Activated CD4-positive, alpha-beta memory T cell treated with anti-CD3 and anti-CD28 coated beads for 36 hours (primary cell): Measurements from ENCODE around the gene GIT2. TPM values are rescaled to one million over a fixed set of nuclear protein-coding genes. Genes with fewer than 3 reads are reported as not detected.
"Not testable (repeated sequence)": the region's sequence is repeated elsewhere in the genome, so short reads cannot be mapped to it uniquely, and the experiment has no call there.

Experiments used
- CTCF ChIA-PET: fragments of 350-600 bp; sonication (Branson Sonifier 250); formaldehyde crosslinking; loops from one replicate; lab custom pipeline; 2021; ENCODE audit warnings: antibody characterized with exemption, inconsistent platforms; lab: Charles Lee
- POLR2A ChIA-PET: fragments of 350-600 bp; sonication (Branson Sonifier 250); formaldehyde crosslinking; loops from one replicate; lab custom pipeline; 2021; ENCODE audit warnings: antibody characterized with exemption; lab: Charles Lee
- DNase-seq: peaks from one replicate; pipeline ENCODE4 v3.0.0-alpha.2; 2020
- H3K27ac Mint-ChIP-seq: one replicate; pipeline ENCODE4 v1.8.0; 2021; ENCODE audit warnings: mixed read lengths
- H3K27me3 Mint-ChIP-seq: one replicate; pipeline ENCODE4 v1.8.0; 2021; ENCODE audit warnings: mixed read lengths
- H3K36me3 Mint-ChIP-seq: one replicate; pipeline ENCODE4 v1.8.0; 2021; ENCODE audit warnings: mixed read lengths
- H3K4me1 Mint-ChIP-seq: one replicate; pipeline ENCODE4 v1.8.0; 2021; ENCODE audit warnings: low read depth, mixed read lengths
- H3K4me3 Mint-ChIP-seq: one replicate; pipeline ENCODE4 v1.8.0; 2021; ENCODE audit warnings: mild to moderate bottlenecking, mixed read lengths
- H3K9me3 Mint-ChIP-seq: one replicate; pipeline ENCODE4 v1.8.0; 2021; ENCODE audit warnings: mixed read lengths
- intact Hi-C: fragments of 100-400 bp; cut with micrococcal nuclease; formaldehyde crosslinking; loops from one replicate; pipeline ENCODE4 v1.15.1; 2023
- total RNA-seq, 2 experiments: library from RNA; stranded (reverse); gene quantifications; one replicate each; pipeline ENCODE4 v1.2.3, GENCODE V29; 2021

The GIT2 gene
- total RNA-seq, 2 experiments from 2014 or later: 52.1 to 56.7 TPM

GRCh38 chr12:109915171-109916040 is 80.8 kb downstream of the GIT2 start:
- H3K27ac Mint-ChIP-seq: no peak overlapping the region
- POLR2A ChIA-PET: no interaction called here
- no peak overlapping the region for H3K4me3 Mint-ChIP-seq

GRCh38 chr12:109914461-109914860 is 81.7 kb downstream of the GIT2 start:
- ChIA-PET CTCF (no interaction called here), POLR2A (no interaction called here)
- H3K36me3 Mint-ChIP-seq: peaks cover 25% of the 10 kb centered on the region
- intact Hi-C loops: no loop called here
- no peak overlapping the region for H3K27ac Mint-ChIP-seq
- H3K9me3 Mint-ChIP-seq: no peaks in the 10 kb centered on the region
- H3K4me1 Mint-ChIP-seq: no peaks in the 10 kb centered on the region
- no peaks in the 10 kb centered on the region for H3K27me3 Mint-ChIP-seq
- no peak for DNase-seq
- H3K4me3 Mint-ChIP-seq: no peak overlapping the region

More at GRCh38 chr12:109915171-109916040, 80.8 kb downstream of the GIT2 start:
- intact Hi-C loops: no loop called here
- Mint-ChIP-seq H3K36me3 (peaks cover 25% of the 10 kb centered on the region), H3K4me1 (no peaks in the 10 kb centered on the region), H3K27me3 (no peaks in the 10 kb centered on the region), H3K9me3 (no peaks in the 10 kb centered on the region)
- no peak for DNase-seq
- CTCF ChIA-PET: no interaction called here

- DNase-seq: no peak
- Mint-ChIP-seq H3K4me1 (no peaks in the 10 kb centered on the region), H3K27ac (no peak overlapping the region), H3K36me3 (peaks cover 26% of the 10 kb centered on the region), H3K4me3 (no peak overlapping the region), H3K9me3 (no peaks in the 10 kb centered on the region), H3K27me3 (no peaks in the 10 kb centered on the region)
- ChIA-PET CTCF (interaction anchor here (1.4 kb wide), 1 partner anchor 68 kb away, joined by 4 read pairs; no protein-coding TSS in a partner anchor), POLR2A (no interaction called here)
- intact Hi-C loops: no loop called here
Measured at GRCh38 chr12:109912855-109913321, 83.3 kb downstream of the GIT2 start.

DNA sequence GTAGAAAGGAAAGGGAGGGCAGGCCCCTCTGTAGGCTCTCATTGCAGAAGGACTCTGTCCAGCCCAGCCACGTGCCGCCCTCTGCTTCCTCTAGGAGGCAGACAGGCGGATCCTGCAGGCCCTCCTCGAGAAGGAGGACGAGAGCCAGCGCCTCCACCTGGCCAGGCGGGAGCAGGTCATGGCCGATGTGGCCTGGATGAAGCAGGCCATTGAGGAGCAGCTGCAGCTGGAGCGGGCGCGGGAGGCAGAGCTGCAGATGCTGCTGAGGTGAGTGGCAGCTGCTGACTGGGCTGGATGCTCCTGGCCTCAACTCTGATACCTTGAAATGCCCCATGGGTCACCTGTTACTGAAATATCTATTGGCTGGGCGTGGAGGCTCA is 85.2 kb downstream of the GIT2 start:
- POLR2A ChIA-PET: interaction anchor here (0.6 kb wide), 1 partner anchor 936 kb away, joined by 3 read pairs; the partner anchor contains the start of gene CCDC63
- CTCF ChIA-PET: interaction anchor here (1.4 kb wide), 1 partner anchor 58 kb away, joined by 7 read pairs; no protein-coding TSS in a partner anchor
- peaks cover 36% of the 10 kb centered on the region for H3K36me3 Mint-ChIP-seq
- no peak overlapping the region for H3K4me3 Mint-ChIP-seq
- DNase-seq: peak; percentile 44
- H3K4me1 Mint-ChIP-seq: no peaks in the 10 kb centered on the region
- no peak overlapping the region for H3K27ac Mint-ChIP-seq
- no peaks in the 10 kb centered on the region for H3K27me3 Mint-ChIP-seq
- intact Hi-C loops: no loop called here
- no peaks in the 10 kb centered on the region for H3K9me3 Mint-ChIP-seq

DNA sequence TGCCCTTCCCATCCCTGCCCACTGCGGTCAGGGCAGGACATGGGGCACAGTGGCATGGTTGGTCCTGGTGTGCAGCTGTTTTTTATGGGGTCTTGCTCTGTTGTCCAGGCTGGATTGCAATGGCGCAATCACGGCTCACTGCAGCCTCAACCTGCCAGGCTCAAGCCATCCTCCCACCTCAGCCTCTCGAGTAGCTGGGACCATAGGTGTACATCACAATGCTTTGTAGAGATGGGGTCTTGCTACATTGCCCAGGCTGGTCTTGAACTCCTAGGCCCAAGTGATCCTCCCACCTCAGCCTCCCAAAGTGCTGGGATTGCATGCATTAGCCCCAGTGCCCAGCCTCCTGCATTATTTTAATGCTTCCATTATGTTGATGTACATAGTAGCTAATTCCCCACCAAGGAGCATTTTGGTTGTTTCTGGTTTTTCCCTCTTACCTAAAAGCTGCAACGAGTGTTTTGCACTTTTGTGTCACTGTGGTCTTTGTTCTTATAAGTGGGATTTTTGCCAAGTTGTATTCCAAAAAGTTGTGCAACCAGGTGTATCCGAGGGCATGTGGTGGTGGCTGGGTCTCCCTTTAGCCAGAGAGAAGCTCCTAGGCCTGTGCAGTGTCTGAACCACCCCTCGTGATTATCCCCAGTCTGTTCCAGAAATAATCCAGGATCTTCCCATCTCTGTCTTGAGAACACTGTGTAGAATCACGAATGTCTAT is 85.8 kb downstream of the GIT2 start:
- no peaks in the 10 kb centered on the region for H3K27me3 Mint-ChIP-seq
- no peak overlapping the region for H3K27ac Mint-ChIP-seq
- no peak for DNase-seq
- H3K9me3 Mint-ChIP-seq: no peaks in the 10 kb centered on the region
- no peak overlapping the region for H3K4me3 Mint-ChIP-seq
- H3K36me3 Mint-ChIP-seq: peaks cover 37% of the 10 kb centered on the region
- ChIA-PET POLR2A (interaction anchor here (0.6 kb wide), 1 partner anchor 936 kb away, joined by 3 read pairs; the partner anchor contains the start of gene CCDC63), CTCF (interaction anchor here (1.0 to 1.4 kb wide), 3 partner anchors 13 to 65 kb away, joined by 3 to 7 read pairs (median 3); no protein-coding TSS in a partner anchor)
- intact Hi-C loops: no loop called here
- H3K4me1 Mint-ChIP-seq: no peaks in the 10 kb centered on the region

GRCh38 chr12:109905301-109905700 is 90.9 kb downstream of the GIT2 start:
- no peak overlapping the region for H3K27ac Mint-ChIP-seq

GRCh38 chr12:109902891-109903418 is 93.2 kb downstream of the GIT2 start:
- intact Hi-C loops: no loop called here
- Mint-ChIP-seq H3K4me1 (peaks cover 22% of the 10 kb centered on the region), H3K27ac (no peak overlapping the region), H3K36me3 (peaks cover 40% of the 10 kb centered on the region), H3K4me3 (no peak overlapping the region), H3K27me3 (no peaks in the 10 kb centered on the region), H3K9me3 (no peaks in the 10 kb centered on the region)
- no peak for DNase-seq
- ChIA-PET POLR2A (no interaction called here), CTCF (interaction anchor here (1.4 kb wide), 1 partner anchor 58 kb away, joined by 4 read pairs; no protein-coding TSS in a partner anchor)

More at GRCh38 chr12:109905301-109905700, 90.9 kb downstream of the GIT2 start:
- ChIA-PET POLR2A (no interaction called here), CTCF (interaction anchor here (0.6 kb wide), 1 partner anchor 58 kb away, joined by 3 read pairs; no protein-coding TSS in a partner anchor)
- no peak for DNase-seq
- no peaks in the 10 kb centered on the region for H3K27me3 Mint-ChIP-seq
- intact Hi-C loops: no loop called here
- H3K9me3 Mint-ChIP-seq: no peaks in the 10 kb centered on the region
- peaks cover 14% of the 10 kb centered on the region for H3K4me1 Mint-ChIP-seq
- H3K36me3 Mint-ChIP-seq: peaks cover 46% of the 10 kb centered on the region
- H3K4me3 Mint-ChIP-seq: no peak overlapping the region

DNA sequence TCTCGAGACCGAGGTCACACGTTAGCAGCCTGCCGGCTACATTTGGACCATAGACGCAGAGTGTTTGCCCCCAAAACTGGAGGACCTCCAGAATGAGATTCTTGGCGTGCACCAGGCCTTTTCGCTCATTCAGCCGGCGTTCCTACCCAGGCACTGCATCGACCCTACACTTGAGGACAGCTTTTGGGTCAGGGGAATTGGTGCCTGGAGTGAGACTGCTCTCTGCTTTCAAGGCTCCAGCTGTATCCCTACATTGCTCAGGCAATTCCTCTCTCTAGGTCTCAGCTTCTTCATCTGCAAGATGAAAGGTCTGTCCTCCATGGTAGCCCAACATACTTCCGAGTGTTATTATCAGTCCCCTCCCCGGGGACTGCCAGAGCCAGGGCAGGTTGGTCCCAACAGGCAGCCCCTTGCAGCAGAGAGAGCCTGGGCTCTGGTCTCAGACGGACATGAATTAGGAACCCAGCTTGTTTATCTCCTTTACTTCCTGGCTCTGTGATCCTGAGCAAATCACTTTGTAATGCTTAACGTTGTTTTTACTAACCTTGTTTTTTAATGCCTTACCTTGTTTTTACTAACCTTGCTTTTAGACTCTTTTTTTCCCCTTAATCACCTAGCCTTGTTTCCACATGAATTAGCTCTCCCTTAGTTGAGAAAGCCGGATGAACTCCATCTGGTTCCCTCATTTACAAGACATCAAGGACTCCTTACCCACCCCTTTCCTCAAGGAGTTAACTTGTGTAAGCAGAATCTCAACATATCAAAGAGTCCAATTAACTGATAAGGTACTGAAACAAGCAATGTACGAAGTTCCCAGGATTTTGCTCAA is 95.2 kb downstream of the GIT2 start:
- H3K4me3 Mint-ChIP-seq: peak overlapping the region; percentile 81
- intact Hi-C loops: loop anchor here (1.0 kb wide), 2 partner anchors 13 to 98 kb away; partner anchors contain the start of gene ANKRD13A

GRCh38 chr12:109899783-109900751 is 96.1 kb downstream of the GIT2 start, which contains the start of gene TCHP:
Gene TCHP (plus strand): TSS chr12:109900274. CDS start chr12:109903027, 2,753 bp downstream.
- DNase-seq: peak; percentile 85
- no peaks in the 10 kb centered on the region for H3K27me3 Mint-ChIP-seq
- peak within 1 kb of the TSS; percentile 86 for H3K27ac Mint-ChIP-seq
- peaks cover 18% of the 10 kb centered on the region for H3K36me3 Mint-ChIP-seq
- peaks cover 22% of the 10 kb centered on the region for H3K4me1 Mint-ChIP-seq
- H3K4me3 Mint-ChIP-seq: peak within 1 kb of the TSS; percentile 81
- intact Hi-C loops: loop anchor here (1.0 kb wide), 2 partner anchors 12 to 99 kb away; partner anchors contain the start of gene ANKRD13A
- ChIA-PET CTCF (interaction anchor here (0.6 to 2.9 kb wide), 8 partner anchors 12 to 99 kb away, joined by 3 to 11 read pairs (median 4); partner anchors contain the start of gene ANKRD13A), POLR2A (interaction anchor here (0.7 to 1.7 kb wide), 3 partner anchors 12 to 180 kb away, joined by 3 to 14 read pairs (median 3); partner anchors contain the start of gene ANKRD13A)
- H3K9me3 Mint-ChIP-seq: no peaks in the 10 kb centered on the region

More for the DNA sequence above, 95.2 kb downstream of the GIT2 start:
- ChIA-PET CTCF (interaction anchor here (0.6 to 2.9 kb wide), 7 partner anchors 13 to 141 kb away, joined by 3 to 11 read pairs (median 4); partner anchors contain the start of gene ANKRD13A), POLR2A (interaction anchor here (0.7 to 1.7 kb wide), 3 partner anchors 12 to 179 kb away, joined by 3 to 14 read pairs (median 3); partner anchors contain the start of gene ANKRD13A)
- no peak for DNase-seq
- peaks cover 23% of the 10 kb centered on the region for H3K36me3 Mint-ChIP-seq
- peak overlapping the region; percentile 86 for H3K27ac Mint-ChIP-seq
- no peaks in the 10 kb centered on the region for H3K9me3 Mint-ChIP-seq
- H3K27me3 Mint-ChIP-seq: no peaks in the 10 kb centered on the region
- H3K4me1 Mint-ChIP-seq: peaks cover 22% of the 10 kb centered on the region

DNA sequence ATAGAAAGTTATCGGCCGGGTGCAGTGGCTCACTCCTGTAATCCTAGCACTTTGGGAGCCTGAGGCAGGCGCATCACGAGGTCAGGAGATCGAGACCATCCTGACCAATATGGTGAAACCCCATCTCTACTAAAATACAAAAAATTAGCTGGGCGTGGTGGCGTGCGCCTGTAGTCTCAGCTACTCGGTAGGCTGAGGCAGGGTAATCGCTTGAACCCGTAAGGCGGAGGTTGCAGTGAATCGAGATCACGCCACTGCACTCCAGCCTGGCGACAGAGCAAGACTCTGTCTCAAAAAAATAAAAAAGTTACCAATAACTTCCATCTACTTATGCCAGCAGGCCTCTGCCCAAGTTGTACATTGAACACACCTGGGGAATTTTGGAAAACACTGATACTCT is 96.8 kb downstream of the GIT2 start:
- intact Hi-C loops, H3K27me3 Mint-ChIP-seq, DNase-seq, H3K9me3 Mint-ChIP-seq, POLR2A ChIA-PET: not testable (repeated sequence)
- CTCF ChIA-PET: interaction anchor here (1.4 to 2.9 kb wide), 2 partner anchors 11 to 54 kb away, joined by 6 to 10 read pairs; no protein-coding TSS in a partner anchor
- Mint-ChIP-seq H3K4me3 (peak overlapping the region; percentile 81), H3K36me3 (peaks cover 12% of the 10 kb centered on the region), H3K27ac (peak overlapping the region; percentile 86), H3K4me1 (peaks cover 22% of the 10 kb centered on the region)
